HG02610 (cell line): ENCODE results near the gene EZH2.

Experiments
- ATAC-seq: cut with Tn5 transposase; IDR thresholded peaks from one replicate; pipeline ENCODE4 v1.9.1; 2021; ENCODE audit warnings: mild to moderate bottlenecking, moderate library complexity; ENCODE audit not compliant: unreplicated experiment

EZH2 gene

DNA sequence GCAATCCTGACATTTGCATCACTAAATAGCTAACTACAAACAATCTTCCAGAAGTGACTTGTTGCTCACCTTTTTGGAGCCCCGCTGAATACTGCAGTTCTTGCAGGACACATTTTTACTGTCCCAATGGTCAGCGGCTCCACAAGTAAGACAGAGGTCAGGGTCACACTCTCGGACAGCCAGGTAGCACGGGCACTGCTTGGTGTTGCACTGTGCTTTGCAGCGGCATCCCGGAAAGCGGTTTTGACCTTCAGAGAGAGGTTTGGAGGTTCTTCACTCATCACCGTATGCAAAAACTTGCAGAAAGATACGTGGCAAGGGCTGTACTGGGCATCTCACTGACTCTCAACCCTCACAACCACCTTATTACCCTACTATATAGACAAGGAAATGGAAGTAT lies 70.2 kb downstream of the EZH2 start:
- no peak for ATAC-seq

DNA sequence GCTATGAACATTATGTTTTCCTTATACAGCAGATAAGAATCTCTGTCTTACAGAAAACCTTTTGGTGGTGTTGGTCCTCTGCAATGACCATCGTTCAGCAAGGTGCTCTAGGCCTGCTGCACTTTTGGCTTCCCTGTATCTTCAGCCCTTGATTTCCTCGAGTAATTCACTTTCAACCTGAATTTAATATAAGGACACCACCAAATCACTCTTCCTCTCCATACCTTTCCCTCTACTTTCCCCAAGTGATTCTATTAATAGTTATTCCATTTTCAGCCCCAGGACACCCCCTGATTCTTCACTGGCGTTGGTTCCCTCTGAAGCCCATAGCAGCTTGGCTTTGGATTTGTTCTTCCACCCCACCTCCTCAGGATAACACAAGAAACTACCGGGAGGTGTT lies 72.2 kb downstream of the EZH2 start:
- ATAC-seq, result no peak

DNA sequence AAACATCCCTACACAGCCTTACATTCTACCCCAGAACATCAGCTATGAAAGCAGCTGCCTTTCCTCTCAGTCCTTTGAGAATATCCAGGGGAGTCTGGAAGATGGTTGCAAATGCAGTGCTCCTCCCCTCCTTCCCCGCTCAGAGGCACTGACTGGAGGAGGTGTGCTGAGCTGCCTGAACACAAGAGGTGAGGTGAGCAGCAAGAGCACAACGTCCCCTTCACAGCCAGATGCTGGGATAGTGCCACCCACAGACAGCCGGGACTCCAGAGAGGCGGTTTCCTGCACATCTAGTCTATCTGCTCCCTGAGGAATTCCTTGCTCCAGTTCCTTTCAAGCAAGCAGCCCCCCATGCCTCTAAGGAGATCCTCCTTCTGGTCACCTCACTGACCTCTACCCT lies 74.2 kb downstream of the EZH2 start:
- ATAC-seq, result no peak

DNA sequence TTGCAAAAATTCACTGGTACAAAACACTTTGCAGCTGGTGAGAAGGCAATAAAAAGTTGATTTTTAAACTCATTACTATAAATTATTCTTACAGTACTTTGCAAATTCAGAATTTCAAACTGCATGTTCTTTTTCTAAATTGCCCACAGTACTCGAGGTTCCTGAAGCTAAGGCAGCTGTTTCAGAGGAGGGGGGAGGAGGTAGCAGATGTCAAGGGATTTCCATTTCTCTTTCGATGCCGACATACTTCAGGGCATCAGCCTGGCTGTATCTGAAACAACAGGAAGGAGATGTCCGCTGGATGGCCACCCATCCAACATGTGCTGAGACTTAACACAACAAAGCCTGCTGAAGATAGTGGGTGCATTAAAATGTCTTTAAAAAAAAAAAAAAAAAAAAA lies 76.7 kb downstream of the EZH2 start:
- ATAC-seq, result no peak

DNA sequence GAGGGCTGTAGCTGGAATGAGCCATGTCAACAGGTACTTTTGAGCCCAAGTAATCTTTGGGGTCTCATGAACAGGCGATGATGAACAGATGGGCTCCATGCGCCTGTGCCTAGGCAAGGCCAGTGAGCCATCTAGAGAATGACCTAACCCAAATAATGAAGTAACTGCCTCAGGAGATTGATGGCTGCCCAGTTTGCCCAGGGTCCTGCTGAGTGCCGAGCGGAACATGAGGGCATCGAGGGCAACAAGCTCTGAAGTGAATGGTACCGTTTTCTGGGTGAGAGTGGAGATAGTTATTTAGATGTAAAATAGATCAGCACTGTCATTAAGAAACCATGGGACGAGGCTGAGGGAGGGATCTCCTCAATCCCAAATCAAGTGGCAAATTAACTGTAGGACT lies 77.9 kb downstream of the EZH2 start:
- ATAC-seq, result no peak

DNA sequence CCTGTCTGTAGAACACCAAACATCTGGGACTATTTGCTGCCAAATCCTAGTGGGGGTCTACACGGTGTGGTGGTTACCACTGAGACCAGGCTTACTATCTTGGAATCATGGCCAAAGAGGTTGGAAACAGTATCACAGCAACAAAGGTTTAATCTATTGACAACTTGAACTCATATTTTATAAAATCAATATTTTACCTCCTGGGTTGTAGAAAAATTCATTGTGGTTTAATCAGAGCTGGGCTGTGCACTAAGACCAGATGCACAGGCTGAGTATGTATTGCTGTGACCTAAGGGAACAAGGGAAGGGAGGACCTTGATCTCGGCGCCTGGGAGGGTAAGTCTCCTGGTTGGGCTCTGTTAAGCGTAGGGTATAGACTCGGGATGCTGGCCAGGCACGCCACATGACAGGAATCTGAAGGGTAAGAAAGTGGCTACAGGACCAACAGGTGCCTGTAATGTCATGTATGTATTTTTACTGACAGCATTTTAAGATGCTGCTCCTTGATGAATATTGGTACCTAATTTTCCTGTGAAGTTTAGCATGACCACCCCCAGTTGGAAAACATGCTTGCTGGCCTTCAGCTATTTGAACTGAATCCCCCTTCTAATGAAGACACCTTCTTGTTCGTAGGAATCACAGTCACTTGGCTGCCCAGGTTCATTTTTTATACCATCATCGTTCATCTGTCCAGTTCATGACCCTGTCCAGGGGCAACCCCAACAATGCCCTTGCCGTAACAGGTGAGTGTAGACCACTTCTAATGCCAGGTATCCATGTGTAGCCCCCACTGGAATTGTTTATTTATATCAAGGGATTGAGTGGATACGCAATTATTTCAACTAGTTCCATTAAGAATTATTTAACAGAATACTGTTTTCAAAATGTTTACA lies 79.5 kb downstream of the EZH2 start:
- ATAC-seq, result no peak

DNA sequence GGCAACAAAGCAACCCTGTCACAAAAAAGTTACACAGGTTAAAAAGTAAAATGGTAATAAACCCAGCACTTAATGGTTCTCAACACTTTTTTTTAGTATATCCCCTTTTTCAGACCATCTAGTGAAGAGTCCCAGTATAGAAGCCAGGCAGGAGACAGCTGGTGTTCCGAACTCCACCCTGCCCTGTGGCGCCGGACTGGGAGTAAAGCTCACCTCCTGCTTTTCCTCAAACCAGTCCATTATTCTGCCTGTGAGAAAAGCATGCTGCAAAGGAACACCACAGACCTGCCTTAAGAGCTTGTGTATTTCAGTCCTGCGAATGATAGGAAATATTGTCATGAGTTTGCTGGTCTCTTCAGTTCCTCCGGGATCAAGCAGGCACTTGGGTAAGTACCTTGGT lies 81.0 kb downstream of the EZH2 start:
- no peak for ATAC-seq

DNA sequence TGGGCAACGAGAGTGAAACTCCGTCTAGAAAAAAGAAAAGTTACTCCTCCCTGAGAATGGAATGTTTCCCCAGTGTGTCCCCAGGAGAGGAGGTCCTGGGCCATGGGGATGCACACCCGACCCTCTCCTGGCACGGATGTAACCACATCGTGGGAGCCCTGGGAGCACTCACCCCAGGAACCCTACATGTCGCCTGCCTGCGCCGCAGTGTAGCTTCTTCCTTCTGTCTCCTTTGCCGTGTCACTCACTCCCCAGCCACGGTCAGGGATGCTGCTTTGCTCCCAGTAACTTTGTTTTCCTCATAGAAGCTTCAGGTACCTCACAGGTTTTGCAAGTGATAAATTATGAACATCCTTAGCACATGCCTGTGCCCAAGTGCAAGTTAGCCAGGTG lies 82.0 kb downstream of the EZH2 start:
- ATAC-seq, result no peak

DNA sequence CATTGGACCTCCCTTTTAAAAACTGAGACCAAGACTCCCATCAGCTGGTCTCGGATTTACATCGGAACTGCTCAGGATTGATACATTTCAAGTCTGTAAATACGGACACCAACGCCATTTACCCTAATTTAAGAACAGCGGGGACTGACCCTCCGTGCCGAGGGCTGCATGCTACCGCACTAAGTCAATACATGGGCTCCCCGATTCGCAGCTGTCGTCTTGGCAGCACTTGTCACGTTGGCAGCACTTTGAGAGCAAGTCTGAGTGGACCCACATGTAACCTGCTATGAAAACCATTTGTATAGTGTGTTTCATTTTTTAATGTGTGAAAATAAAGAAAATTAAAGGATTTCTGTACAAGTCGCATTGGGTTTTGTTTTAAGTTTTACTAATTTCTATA lies 83.4 kb downstream of the EZH2 start:
- ATAC-seq, result no peak

DNA sequence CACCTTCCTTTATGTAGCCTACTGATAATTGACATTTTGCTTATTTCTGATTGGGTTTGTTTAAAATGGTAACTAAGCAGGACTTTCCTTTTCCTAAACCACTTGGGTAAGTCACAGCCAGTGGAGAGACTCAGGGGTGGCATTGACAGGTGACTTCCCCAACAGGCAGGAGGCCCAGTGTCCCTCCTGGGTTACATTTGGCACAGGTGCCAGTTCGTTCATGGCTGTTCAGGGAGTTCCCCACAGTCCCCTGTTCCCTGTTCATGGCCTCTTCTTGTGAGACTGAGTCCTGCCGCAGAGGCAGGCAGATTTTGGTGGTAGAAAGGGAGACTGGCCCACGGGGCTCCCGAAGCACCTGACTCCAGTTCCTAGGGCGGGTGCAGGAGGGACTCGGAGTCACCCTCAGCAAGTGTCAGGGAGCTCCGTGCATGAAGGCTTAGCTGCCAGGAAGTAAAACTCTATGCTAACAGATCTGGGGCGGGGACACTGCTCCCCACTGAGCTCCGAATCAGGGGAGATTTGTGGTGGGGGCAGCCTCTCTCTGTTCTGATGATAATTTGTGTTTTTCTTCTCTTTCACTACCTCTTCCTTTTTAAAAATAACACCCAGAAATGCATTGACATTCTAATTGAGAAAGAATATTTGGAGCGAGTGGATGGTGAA lies 84.1 kb downstream of the EZH2 start:
- no peak for ATAC-seq

DNA sequence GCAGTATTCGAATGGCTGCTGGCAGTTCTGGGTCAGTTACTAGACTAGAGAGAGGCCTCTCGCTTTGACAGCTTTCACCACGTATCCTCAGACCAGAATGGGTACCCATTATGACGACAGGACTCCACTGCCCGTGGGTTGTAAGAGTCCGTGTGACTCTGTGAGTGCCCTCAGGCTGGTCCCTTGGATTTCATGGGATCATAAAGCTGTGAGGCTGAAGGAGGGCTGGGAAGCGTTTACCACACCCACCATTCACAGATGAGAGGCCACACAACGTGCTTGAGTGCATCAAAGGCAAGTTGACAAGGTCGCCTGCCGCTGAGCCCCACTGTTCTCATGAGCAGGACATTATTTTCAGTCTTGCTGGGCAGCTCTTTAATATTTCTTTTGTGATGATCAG lies 87.2 kb downstream of the EZH2 start:
- ATAC-seq, result no peak

DNA sequence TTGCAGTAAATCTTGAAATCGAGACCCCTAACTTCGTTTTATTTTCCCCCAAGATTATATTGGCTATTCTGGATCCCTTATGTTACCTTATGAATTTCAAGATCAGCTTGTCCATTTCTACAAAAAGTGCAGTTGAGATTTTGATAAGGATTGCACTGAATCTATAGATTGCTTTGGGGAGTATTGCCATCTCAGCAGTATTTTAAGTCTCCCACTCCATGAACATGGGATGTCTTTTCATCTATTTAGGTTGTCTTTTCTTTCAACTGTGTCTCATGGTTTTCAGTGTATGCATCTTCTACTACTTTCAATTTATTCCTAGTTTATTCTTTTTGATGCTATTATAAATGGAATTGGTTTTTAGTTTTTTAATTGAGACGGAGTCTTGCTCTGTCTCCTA lies 89.6 kb downstream of the EZH2 start:
- ATAC-seq, result no peak

DNA sequence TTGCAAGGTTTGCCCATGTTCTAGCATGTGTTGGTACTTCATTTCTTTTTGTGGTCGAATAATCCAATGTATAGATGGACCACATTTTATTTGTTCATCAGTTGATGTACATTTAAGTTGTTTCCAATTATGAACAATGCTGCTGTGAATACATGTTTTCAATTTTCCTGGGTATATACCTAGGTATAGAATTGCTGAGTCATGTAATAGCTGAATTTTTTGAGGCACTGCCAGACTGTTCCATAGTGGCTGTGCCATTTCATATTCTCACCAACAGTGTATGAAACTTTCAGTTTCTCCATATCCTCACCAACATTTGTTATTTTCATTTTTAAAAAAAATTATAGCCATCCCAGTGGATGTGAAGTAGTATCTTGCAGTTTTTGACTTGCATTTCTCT lies 90.5 kb downstream of the EZH2 start:
- ATAC-seq, result no peak

DNA sequence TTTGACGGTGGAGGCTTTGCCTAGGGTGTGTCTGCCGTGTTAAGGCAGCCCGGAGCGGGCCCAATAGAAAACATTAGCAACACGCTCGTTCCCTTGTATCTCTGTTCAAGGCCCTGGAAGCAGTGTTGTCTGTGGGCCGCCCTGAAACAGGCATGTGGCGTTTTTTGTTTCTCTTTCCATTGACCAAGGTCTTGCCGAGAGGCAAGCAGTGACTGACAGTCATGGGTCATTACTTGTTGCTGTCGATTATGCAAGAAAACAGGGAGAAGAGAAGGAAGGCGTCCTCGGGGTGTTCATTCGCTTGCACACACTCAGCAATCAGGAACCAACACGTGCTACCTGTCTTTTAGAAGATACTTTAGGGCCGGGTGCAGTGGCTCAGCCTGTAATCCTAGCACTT lies 92.5 kb downstream of the EZH2 start:
- no peak for ATAC-seq

DNA sequence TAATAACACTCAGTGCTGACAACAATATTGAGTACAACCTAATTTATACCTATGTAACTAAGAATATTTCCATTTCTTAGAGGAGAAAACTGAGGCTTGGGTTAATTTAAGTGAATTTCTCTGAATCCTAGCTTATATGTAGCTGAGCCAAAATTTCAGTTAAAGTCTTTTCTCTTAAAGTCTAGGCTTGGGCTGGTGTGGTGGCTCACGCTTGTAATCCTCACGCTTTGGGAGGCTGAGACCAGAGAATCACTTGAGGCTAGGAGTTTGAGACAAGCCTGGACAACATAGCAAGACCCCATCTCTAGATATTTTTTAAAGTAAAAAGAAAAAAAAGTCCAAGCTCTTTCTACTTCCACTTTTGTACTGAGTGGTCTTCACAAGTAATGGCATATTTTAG lies 93.2 kb downstream of the EZH2 start:
- no peak for ATAC-seq

DNA sequence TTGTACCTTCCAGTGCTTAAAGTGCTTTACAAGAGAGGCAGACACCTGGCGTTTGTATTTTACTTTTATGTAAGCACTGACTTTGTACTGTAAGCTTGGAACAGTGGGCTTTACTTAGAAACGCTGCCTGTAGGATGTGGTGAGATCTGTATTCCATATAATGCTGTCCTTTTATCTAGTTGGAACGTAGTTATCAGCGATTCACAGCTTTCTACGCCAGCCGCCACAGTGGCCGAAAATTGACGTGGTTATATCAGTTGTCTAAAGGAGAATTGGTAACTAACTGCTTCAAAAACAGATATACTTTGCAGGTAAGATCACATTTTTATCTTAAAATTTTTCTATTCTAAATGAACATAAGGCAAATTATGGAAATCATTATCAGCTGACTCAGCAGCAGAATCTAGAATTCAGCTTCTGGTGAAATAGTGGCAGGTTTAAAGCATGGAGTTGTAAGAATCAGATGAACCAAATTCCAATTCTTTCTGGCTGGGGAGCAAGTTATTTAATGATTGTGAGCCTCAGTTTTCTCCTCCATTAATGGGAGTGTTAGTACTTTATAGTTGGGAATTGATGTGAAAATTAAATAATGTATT lies 93.9 kb downstream of the EZH2 start:
- no peak for ATAC-seq

DNA sequence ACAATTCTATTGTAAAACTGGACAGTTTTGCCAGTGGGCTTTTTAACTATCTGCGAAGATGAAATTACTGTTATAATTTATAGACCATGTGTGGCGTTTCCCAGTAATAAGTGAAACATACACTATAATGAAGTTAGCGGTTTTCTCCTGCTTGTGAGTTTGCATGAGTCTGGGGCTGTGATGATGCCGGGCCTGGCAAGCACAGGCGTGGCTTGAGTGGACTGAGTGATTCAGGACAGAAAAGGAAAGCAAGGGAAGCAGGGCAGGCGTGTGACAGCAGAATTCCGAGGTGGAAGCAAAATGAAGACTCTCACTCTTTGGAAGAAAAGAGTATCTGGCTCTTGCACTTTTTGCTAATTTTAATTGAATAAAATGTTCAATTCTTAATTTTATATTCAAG lies 94.9 kb downstream of the EZH2 start:
- no peak for ATAC-seq

DNA sequence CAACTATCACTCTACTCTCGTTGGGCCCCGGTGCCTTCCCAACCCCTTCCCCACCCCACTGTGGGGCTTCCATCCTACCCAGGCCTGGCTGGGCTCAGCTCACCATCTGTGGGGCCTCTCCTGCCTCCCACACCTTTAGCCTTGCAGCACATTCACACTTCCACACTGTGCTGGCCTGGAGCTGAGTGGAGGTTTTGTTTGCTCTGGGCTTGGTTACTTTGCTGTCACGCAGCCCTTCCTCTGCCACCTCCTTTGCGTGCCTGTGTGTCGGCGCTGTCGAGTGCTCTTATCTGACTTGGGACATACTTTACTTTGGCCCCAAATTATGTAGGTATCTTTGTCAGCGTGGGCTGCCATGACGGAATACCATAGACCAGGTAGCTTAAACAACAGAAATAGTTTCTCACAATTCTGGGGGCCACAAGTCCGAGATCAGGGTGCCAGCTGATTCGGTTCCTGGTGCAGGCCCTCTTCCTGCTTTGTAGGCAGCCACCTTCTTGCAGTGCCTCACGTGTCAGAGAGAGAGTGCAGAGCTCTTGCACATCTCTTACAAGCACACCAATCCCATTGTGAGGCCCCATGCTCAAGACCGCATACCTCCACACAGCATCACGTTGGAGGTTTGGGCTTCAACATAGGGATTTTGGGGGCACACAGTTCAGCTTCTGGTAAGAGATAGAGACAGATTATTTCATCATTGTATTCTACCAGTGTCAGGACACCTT lies 96.4 kb downstream of the EZH2 start:
- no peak for ATAC-seq

DNA sequence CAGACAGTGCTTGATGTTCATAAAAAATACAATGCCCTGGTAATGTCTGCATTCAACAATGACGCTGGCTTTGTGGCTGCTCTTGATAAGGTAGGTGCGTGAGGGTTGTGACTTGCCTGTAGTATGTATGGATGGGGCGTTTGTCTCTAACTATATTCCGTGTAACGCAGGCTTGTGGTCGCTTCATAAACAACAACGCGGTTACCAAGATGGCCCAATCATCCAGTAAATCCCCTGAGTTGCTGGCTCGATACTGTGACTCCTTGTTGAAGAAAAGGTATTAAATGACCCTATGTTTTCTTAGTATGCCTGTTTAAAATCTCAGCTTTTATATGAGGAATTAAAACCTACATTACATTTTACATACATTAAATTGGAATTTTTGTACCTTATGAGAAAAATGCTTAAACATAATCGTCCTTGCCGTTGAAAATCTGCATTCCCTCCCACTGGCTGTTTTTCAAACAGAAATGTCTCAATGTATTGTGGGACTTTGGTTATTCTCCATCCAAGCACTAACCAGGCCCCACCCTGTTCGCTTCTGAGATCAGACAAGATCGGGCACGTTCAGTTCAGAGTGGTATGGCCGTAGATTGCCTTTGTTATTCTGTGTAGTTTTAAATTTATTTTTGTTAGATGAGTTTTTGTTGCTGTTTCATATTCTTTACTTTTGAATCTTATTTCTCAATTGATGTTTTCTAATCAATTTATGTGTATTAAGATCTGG lies 100.1 kb downstream of the EZH2 start:
- ATAC-seq, result no peak

DNA sequence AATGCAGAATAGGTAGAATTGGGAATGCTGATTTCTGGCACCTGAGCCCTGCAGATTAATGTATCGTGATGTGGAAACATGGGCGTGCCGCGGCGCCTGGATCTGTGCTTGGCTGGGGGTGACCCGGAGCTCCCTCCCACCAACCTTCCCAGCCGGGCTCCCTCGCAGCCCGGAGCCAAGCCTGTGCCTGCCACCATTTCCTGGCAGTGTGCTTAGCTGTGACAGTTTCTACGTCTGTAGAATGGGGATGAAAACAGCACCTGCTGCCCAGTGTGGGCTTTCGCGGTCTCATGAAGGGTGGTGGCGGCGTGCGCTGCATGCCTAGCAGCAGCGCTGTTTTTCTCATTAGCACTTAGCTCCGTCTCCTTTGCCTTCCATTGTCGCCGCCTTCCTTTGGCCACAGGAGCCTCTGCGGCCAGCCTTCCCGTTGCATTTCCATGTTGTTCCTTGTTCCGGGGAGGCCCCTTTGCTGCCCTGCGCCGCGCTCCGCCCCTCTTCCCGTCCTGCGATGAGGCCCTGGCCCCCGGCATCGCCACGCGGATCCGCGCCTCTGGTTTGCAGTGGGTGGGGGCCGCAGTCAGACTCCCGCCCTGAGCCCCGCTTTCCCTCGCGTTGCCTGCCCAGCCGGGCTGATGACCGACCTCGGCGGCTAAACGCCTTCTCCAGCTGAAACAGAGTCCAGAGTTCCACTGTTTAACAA lies 101.2 kb downstream of the EZH2 start:
- no peak for ATAC-seq
